H7 (cell line): ENCODE measurements around the gene ATP9A. TPM values are rescaled to one million over a fixed set of nuclear protein-coding genes. Genes with fewer than 3 reads are reported as not detected.

Experiments
- DNase-seq: peaks from one replicate; pipeline ENCODE4 v3.0.0; 2012
- H3K27me3 ChIP-seq: 2 replicates; pipeline ENCODE4 v1.6.0; 2011; ENCODE audit warnings: mild to moderate bottlenecking, low read length; ENCODE audit not compliant: control insufficient read depth, insufficient read depth
- H3K36me3 ChIP-seq: replicated peaks from 2 replicates; pipeline ENCODE4 v1.5.1; 2011; ENCODE audit warnings: low read length; ENCODE audit not compliant: control insufficient read depth, insufficient read depth
- H3K4me3 ChIP-seq: 2 replicates; pipeline ENCODE4 v1.5.1; 2011; ENCODE audit warnings: low read depth, mild to moderate bottlenecking, control low read depth, low read length, moderate library complexity; ENCODE audit not compliant: insufficient read depth
- total RNA-seq: library from RNA; depleted of rRNA; stranded (reverse); fragments of >200 nt; shearing (Covaris generic); gene quantifications from 2 replicates; pipeline ENCODE4 v1.2.3, GENCODE V29; 2014; rRNA removed

The ATP9A gene
- total RNA-seq, 1 experiment from 2014 or later, result 1.6 TPM

- Histone ChIP-seq H3K27me3 (peaks cover 2% of the 10 kb centered on the region; the same call in 1 of the 2 replicates), H3K36me3 (no peaks in the 10 kb centered on the region), H3K4me3 (no peak overlapping the region)
- DNase-seq, result no peak
These were observed 214.2 kb downstream of the ATP9A start for GRCh38 chr20:51553897-51554486.

DNA sequence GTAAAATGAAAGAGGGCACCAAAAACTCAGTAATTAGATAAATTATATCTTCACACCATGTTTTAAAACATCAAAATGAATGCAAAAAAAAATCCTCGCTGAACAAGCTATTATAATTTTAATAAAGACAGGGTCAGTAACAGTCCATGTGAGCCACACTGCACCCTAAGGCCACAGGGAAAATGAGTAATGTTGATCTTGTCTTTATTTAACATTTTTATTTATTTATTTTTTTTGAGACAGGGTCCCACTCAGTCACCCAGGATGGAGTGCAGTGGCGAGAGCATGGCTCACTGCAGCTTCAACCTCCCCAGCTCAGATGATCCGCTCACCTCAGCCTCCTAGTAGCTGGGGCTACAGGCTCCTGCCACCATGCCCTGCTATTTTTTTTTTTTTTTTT, 217.0 kb downstream of the ATP9A start:
- Histone ChIP-seq H3K36me3 (no peaks in the 10 kb centered on the region), H3K4me3 (no peak overlapping the region), H3K27me3 (peaks cover 11% of the 10 kb centered on the region)
- DNase-seq, result no peak

DNA sequence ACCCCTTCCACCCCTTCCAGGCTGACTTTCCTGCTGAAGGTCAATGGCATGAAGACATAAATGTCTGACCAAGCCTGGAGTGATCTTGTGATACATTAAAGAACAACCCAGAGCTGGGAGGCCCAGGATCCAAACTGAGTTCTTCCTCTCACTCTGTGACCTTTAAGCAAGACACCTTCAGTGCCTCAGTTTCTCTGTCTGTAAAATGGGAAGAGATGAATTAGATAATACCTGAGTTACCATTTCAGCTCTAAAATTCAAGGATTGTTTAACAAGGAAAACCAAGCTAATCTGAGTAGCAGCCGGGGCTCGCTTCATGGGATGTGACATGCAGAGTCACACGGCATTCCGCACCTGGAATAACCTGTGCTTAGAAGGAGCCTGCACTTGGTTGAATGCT, 218.7 kb downstream of the ATP9A start:
- no peak for DNase-seq
- H3K4me3 ChIP-seq, result no peak overlapping the region
- H3K36me3 ChIP-seq, result no peaks in the 10 kb centered on the region
- peaks cover 16% of the 10 kb centered on the region for H3K27me3 ChIP-seq

DNA sequence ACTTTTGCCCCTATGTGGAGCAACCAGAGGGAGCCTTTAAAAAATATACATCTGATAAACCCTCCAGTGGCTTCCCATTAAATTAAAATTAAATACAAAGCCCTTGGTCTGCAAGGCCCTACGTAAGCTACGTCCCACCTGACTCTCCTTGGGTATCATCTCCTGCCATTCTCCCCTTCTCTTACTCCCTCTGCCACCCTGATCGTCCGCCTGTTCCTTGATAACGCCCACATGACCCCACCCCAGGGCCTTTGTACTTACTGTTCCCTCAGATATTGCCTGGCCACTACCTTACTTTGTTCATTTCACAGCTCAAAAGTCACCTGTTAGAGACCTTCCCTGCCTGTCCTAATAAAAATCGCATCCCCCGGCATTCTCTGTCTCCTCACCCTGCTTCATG, 220.2 kb downstream of the ATP9A start:
- H3K36me3 ChIP-seq, result no peaks in the 10 kb centered on the region
- H3K4me3 ChIP-seq, result no peak overlapping the region
- peaks cover 24% of the 10 kb centered on the region for H3K27me3 ChIP-seq
- DNase-seq, result no peak

Other genes with a start within 250 kb of the ATP9A start
- 0.28 and 0.48 TPM in 2 replicates for gene NFATC2, start 225.7 kb downstream of the ATP9A start, total RNA-seq
- 127 and 134 TPM in 2 replicates for gene SALL4, start 34.1 kb upstream of the ATP9A start, total RNA-seq